Measurements from ENCODE around the gene UBQLN4.

UBQLN4 gene

GRCh38 chr1:156014829-156015228 lies 38.8 kb downstream of the UBQLN4 start:
- DNase-seq (ENCODE audit: low spot score): no peak

- no peak for DNase-seq (ENCODE audit: low spot score)
These were observed 41.4 kb downstream of the UBQLN4 start for GRCh38 chr1:156012051-156012817.

GRCh38 chr1:156009404-156009803 lies 44.2 kb downstream of the UBQLN4 start:
- DNase-seq (ENCODE audit: low spot score): no peak

GRCh38 chr1:156006666-156007376 lies 46.8 kb downstream of the UBQLN4 start:
- DNase-seq (ENCODE audit: low spot score): no peak

- DNase-seq (ENCODE audit: low spot score): no peak
These were observed 48.6 kb downstream of the UBQLN4 start for GRCh38 chr1:156004843-156005584.

- no peak for DNase-seq (ENCODE audit: low spot score)
These were observed 49.7 kb downstream of the UBQLN4 start for GRCh38 chr1:156003923-156004188.

- no peak for DNase-seq (ENCODE audit: low spot score)
These were observed 51.2 kb downstream of the UBQLN4 start for GRCh38 chr1:156002188-156002911.

GRCh38 chr1:156001662-156002171 lies 51.9 kb downstream of the UBQLN4 start:
- DNase-seq (ENCODE audit: low spot score): no peak

GRCh38 chr1:156001021-156001661 lies 52.5 kb downstream of the UBQLN4 start:
- no peak for DNase-seq (ENCODE audit: low spot score)

GRCh38 chr1:155999964-156000363 lies 53.6 kb downstream of the UBQLN4 start:
- DNase-seq (ENCODE audit: low spot score): no peak

- DNase-seq (ENCODE audit: low spot score): no peak
These were observed 57.4 kb downstream of the UBQLN4 start for GRCh38 chr1:155996166-155996565.

GRCh38 chr1:155993595-155993994 lies 60.0 kb downstream of the UBQLN4 start:
- DNase-seq (ENCODE audit: low spot score): no peak

GRCh38 chr1:155990005-155990739 lies 63.4 kb downstream of the UBQLN4 start:
- no peak for DNase-seq (ENCODE audit: low spot score)

- peak; percentile 70 for DNase-seq (ENCODE audit: low spot score)
These were observed 64.2 kb downstream of the UBQLN4 start for GRCh38 chr1:155989242-155990004.

Measured in hepatic stellate cell (primary cell).